ENCODE measurements around the gene ACTN2.

ACTN2 gene

GRCh38 chr1:236742421-236743160 is 56.3 kb downstream of the ACTN2 start:
- DNase-seq (ENCODE audit: low spot score): no peak

GRCh38 chr1:236744533-236744932 is 58.2 kb downstream of the ACTN2 start:
- no peak for DNase-seq (ENCODE audit: low spot score)

DNA sequence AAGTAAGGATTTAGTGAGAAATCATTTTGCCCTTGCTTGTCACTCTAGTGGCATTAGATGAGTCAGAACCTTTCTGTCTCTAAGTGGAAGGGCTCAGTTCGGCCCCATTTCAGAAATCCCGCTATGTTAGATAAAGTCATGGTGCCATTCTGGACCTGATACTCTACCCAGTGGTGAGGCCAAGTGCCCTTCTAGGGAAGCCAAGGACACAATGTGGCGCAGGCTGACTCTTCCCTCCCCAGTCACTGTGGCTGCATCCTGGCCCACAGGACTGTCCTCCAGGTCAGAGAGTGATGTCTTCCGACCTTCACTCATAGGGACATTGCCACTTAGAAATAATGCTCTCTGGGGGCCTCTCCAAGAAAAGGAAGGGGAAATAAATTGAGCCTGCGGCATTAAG is 60.5 kb downstream of the ACTN2 start:
- no peak for DNase-seq (ENCODE audit: low spot score)

- no peak for DNase-seq (ENCODE audit: low spot score)
These were observed 61.1 kb downstream of the ACTN2 start for GRCh38 chr1:236747311-236747985.

DNA sequence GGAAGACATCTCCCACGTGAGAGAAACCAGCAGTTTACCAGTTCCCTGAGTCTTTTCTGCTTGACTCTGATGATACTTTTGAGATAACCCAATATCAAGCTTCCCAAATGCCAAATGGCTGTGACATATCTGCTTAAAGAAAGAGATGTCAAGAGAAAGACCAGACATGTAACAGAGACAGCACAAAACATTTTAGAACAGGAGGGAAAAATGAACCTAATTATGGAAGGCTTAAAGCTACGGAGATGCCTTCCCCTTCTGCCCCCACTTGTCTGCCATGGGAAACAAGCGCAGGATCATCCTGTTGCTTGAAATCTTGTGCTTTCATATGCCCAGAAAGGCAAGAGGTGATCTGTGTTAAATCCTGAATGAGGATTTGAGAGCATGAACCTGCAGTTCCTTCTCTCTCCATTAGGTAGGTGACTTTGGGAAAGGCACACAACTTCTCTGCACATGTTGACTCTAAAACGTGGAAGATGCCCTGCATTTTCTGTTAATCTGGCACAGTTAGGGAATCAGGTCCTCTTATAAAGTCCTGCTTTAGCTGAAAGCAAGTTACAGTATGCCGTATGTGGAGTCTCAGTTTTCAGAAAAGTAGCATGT is 62.1 kb downstream of the ACTN2 start:
- no peak for DNase-seq (ENCODE audit: low spot score)

DNA sequence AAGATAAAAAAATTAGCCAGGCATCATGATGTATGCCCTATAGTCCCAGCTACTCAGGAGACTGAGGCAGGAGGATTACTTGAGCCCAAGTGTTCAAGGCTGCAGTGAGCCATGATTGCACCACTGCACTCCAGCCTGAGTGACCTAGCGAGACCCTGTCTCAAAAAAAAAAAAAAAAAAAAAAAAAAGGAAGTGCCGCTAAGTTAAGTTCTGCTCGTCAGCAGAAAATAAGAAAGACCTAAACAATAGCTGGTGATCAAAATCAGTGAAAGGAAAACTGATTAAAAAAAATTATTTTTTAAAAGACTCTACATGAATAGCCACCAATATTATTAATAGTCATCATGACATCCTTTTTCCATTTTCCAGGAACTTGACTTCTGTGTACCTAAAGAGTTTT is 64.6 kb downstream of the ACTN2 start:
- no peak for DNase-seq (ENCODE audit: low spot score)

GRCh38 chr1:236751385-236751784 is 65.1 kb downstream of the ACTN2 start:
- no peak for DNase-seq (ENCODE audit: low spot score)

- DNase-seq (ENCODE audit: low spot score): no peak
These were observed 65.6 kb downstream of the ACTN2 start for GRCh38 chr1:236751935-236752334.

DNA sequence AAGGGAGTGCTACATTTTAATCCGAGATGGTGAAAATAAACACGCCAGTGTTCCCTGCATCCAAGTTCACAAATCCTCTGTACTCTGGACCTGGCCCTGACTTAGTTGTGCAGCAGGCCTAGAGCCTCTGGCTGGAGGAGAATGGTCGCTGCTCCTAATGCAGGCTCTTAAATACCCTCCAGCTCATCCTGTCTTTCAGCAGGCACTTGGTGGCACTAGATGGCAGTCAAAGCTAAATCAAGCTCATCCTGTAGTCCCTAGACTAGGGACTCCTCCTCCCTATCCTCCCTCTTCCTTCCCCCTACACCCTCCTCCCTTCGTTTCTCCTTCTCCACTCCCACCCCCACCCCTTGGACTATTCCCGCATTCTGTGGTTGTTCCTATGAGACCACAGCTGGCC is 67.2 kb downstream of the ACTN2 start:
- peak; percentile 14 for DNase-seq (ENCODE audit: low spot score)

- no peak for DNase-seq (ENCODE audit: low spot score)
These were observed 67.7 kb downstream of the ACTN2 start for GRCh38 chr1:236753964-236754363.

DNA sequence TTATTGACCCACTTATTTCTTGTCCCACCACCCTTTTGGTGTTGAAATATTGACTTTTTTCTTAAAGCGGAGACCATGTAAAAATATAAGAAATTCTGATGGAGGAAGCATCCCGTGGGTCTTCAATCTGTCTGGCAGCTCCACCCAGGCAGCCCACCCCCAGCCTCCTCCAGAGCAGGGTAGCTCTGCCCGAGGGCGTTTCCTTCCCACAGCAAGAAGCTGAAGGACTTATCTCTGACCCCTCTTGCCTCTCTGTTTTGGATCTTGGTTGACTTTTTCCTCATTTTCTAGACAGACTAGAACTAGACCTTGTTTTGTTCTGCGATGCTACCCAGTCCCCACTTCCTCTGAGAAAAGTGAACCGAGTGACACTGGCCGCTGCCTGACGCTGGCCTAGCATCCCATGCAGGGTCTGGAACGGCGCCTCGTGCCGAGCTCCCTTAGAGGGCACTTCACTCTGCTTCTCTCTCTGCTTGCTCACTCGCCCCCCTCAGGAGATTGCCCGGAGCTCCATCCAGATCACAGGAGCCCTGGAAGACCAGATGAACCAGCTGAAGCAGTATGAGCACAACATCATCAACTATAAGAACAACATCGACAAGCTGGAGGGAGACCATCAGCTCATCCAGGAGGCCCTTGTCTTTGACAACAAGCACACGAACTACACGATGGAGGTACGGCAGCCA is 68.4 kb downstream of the ACTN2 start:
- DNase-seq (ENCODE audit: low spot score): no peak

- no peak for DNase-seq (ENCODE audit: low spot score)
These were observed 71.3 kb downstream of the ACTN2 start for GRCh38 chr1:236757640-236758039.

GRCh38 chr1:236759252-236759859 is 73.1 kb downstream of the ACTN2 start:
- DNase-seq (ENCODE audit: low spot score): peak; percentile 17

GRCh38 chr1:236760480-236760879 is 74.2 kb downstream of the ACTN2 start:
- DNase-seq (ENCODE audit: low spot score): no peak

GRCh38 chr1:236760986-236761385 is 74.7 kb downstream of the ACTN2 start:
- no peak for DNase-seq (ENCODE audit: low spot score)

DNA sequence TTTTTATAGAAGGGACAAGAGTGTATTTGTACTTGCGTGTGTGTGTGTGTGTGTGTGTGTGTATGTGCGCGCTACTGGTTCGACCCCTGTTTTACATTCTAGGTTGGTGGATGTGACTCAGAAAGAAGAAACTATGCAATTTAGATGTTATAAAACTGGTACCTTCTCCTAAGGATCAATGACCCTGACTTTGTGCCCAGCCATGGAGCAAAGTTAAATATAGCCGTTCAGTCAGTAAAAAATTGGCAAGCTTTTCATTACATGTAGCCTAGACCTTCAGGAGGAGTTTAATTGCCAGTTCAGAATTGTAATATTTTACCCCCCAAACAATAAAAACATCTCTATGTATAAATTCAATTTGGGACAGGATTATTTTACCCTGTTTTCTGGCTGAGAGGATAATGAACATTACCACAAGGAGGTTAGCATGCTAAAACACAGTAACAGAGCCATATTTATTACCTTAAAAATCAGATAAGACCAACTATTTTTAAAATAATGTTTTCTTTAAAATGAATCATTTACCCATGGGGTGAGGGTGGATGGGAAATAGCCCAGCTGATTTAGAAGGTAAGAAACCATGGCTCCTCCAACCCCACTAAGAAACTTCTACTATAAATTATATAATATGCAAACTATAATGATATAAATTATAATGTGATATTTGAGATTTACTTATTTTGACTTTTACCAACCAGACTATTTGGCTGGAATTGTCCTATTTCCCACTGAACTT is 75.3 kb downstream of the ACTN2 start:
- no peak for DNase-seq (ENCODE audit: low spot score)

DNA sequence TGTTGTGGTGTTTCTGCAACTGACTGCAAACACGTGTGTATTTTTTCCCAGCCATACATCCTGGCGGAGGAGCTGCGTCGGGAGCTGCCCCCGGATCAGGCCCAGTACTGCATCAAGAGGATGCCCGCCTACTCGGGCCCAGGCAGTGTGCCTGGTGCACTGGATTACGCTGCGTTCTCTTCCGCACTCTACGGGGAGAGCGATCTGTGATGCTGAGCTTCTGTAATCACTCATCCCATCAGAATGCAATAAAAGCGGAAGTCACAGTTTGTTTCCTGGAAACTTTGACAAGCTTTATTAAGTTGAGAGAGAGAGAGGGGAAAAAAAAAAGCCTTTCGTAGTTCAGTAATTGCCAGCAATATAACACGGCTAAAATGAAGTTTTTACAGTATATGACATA is 76.1 kb downstream of the ACTN2 start:
- no peak for DNase-seq (ENCODE audit: low spot score)

DNA sequence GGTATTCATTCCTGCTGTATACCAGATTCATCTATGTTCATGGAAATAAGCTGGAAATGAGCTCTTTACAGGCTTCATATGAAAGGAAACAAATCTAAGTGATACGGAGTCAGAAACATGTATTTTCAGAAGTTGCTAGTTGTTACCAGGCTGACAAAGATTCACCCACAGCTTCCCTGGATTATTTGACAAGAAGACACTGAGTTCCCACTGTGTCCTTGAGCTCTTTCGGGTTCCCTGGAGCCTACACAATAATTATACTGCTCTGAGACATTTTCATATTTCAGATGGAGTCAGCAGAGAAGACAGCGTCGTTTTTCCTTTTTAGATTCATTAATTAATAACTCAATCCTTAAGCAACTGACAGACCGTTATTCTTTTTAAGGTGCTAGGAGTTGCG is 79.5 kb downstream of the ACTN2 start:
- DNase-seq (ENCODE audit: low spot score): no peak

- DNase-seq (ENCODE audit: low spot score): no peak
These were observed 80.2 kb downstream of the ACTN2 start for GRCh38 chr1:236766506-236766905.

DNA sequence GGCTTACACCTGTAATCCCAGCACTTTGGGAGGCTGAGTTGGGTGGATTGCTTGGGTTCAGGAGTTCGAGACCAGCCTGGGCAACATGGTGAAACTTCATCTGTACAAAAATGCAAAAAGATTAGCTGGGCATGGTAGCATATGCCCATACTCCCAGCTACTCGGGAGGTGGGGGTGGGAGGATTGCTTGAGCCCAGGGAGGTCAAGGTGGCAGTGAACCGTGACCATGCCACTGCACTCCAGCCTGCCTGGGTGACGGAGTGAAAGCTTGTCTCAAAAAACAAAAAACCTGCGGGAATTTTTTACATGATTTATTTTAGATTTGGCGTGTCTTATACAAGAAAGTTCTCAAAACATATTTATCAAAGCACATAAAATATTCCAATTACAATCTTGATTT is 81.0 kb downstream of the ACTN2 start:
- no peak for DNase-seq (ENCODE audit: low spot score)

DNA sequence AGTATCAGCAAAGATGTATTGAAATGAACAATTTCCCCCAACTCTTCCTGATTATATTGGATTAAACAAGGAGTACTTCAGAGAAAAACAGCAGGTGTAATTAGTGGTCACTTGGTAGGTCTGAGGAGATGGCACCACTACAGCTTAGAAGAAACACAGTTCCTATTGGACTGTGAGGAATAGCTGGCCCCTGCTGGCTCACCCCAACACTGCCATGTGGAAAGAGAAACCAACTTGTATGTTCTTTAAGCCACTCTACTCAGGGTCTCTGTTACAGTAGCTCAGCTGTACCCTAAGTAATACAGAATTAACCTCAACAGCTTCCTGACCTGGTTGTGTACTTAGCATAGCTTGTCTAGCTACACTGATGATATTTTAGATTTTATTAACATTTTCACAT is 82.3 kb downstream of the ACTN2 start:
- no peak for DNase-seq (ENCODE audit: low spot score)

DNA sequence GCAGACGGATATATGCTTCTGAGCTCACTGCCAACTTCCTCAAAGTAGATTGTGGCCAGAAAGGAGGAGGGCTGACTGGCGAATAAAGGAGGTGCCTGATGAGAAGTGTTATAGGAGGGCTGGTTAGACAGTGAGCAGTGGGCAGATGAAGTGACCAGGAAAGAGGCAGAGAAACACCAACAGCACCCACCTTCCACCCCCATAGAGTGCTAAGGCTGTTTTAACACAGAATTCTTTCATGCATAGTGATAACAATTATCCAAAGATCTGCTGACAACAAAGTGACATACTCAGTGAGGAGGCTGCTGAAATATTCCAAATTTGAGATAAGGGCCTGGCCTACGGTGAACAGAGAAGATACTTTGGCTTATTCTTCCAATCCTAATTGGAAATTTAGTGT is 87.6 kb downstream of the ACTN2 start:
- DNase-seq (ENCODE audit: low spot score): no peak

All from hepatic stellate cell (primary cell).